Fibroblast of lung (primary cell): ENCODE results near the gene DDC. TPM values are rescaled to one million over a fixed set of nuclear protein-coding genes. Genes with fewer than 3 reads are reported as not detected.

Experiments used
- DNase-seq, 2 donors: peaks; one replicate each; pipeline versions ENCODE4 v3.0.0 to v3.0.0-alpha.2; 2010; ENCODE audit warnings: low read depth in 2 of 2
- H2AFZ ChIP-seq: 2 replicates; pipeline ENCODE4 v1.5.1; 2012; ENCODE audit warnings: low read length, control low read depth, inconsistent platforms
- H3K27ac ChIP-seq: 2 replicates; pipeline ENCODE4 v1.5.1; 2011; ENCODE audit warnings: low read length, control low read depth; ENCODE audit not compliant: insufficient read depth
- H3K27me3 ChIP-seq: 2 replicates; pipeline ENCODE4 v1.5.1; 2011; ENCODE audit warnings: mild to moderate bottlenecking, low read length; ENCODE audit not compliant: control insufficient read depth, insufficient read depth
- H3K36me3 ChIP-seq: 2 replicates; pipeline ENCODE4 v1.5.1; 2011; ENCODE audit warnings: low read length; ENCODE audit not compliant: control insufficient read depth, insufficient read depth
- H3K4me1 ChIP-seq: 2 replicates; pipeline ENCODE4 v1.5.1; 2011; ENCODE audit warnings: low read length; ENCODE audit not compliant: control insufficient read depth, insufficient read depth; ENCODE audit errors: extremely low read depth
- H3K4me2 ChIP-seq: 2 replicates; pipeline ENCODE4 v1.5.1; 2011; ENCODE audit warnings: low read length, control low read depth; ENCODE audit not compliant: insufficient read depth; ENCODE audit errors: extremely low read depth
- H3K4me3 ChIP-seq, 4 experiments: fragments of 200-600 bp in 1 of 4; sonication (generic) in 1 of 4; replicated peaks in 1 of 4; 2 replicates each; pipeline ENCODE4 v1.5.1; 2011 to 2016; ENCODE audit warnings: low read length in 4 of 4, low read depth in 3 of 4, mild to moderate bottlenecking in 3 of 4, control low read depth in 2 of 4, inconsistent platforms in 1 of 4, mixed read lengths in 1 of 4; ENCODE audit not compliant: insufficient read depth in 1 of 4; ENCODE audit errors: control extremely low read depth in 1 of 4
- H3K79me2 ChIP-seq: 2 replicates; pipeline ENCODE4 v1.5.1; 2012; ENCODE audit warnings: mild to moderate bottlenecking, low read length, inconsistent platforms; ENCODE audit not compliant: control insufficient read depth, insufficient read depth
- H3K9ac ChIP-seq: 2 replicates; pipeline ENCODE4 v1.5.1; 2011; ENCODE audit warnings: mild to moderate bottlenecking, low read length, control low read depth; ENCODE audit not compliant: insufficient read depth
- H3K9me3 ChIP-seq: 2 replicates; pipeline ENCODE4 v1.5.1; 2012; ENCODE audit warnings: low read depth, low read length; ENCODE audit not compliant: control insufficient read depth, insufficient read depth
- H4K20me1 ChIP-seq: 2 replicates; pipeline ENCODE4 v1.5.1; 2011; ENCODE audit warnings: low read length; ENCODE audit not compliant: control insufficient read depth, insufficient read depth; ENCODE audit errors: extremely low read depth
- EZH2 ChIP-seq: IDR thresholded peaks from 2 replicates; pipeline ENCODE4 v1.5.1; 2012; ENCODE audit warnings: low read length, control low read depth, mild to moderate bottlenecking; ENCODE audit errors: missing control alignments
- polyA plus RNA-seq, 2 donors: library from polyadenylated mRNA; depleted of rRNA in 1 of 2; stranded (reverse) in 1 of 2; unstranded in 1 of 2; fragments of >200 nt; gene quantifications; 2 replicates each; pipeline ENCODE4 v1.2.1, GENCODE V29; 2011 to 2012; ENCODE audit warnings: missing spikeins in 1 of 2
- total RNA-seq: library from RNA; depleted of rRNA; stranded (reverse); fragments of >200 nt; gene quantifications from 2 replicates; pipeline ENCODE4 v1.2.1, GENCODE V29; 2014
- TF ChIP-seq, protein P1 (sequence below), 2 donors: IDR thresholded peaks in 1 of 2; conservative IDR thresholded peaks in 1 of 2; 1 replicate in 1 of 2; 2 replicates in 1 of 2; pipeline ENCODE4 v1.5.1; 2011 to 2012; ENCODE audit warnings: low read length in 2 of 2, control low read depth in 1 of 2, inconsistent platforms in 1 of 2, low read depth in 1 of 2, mild to moderate bottlenecking in 1 of 2

The DDC gene
- total and polyA plus RNA-seq, 2 donors (not counting 1 experiment from before 2014, with no cell fraction given): not detected

DNA sequence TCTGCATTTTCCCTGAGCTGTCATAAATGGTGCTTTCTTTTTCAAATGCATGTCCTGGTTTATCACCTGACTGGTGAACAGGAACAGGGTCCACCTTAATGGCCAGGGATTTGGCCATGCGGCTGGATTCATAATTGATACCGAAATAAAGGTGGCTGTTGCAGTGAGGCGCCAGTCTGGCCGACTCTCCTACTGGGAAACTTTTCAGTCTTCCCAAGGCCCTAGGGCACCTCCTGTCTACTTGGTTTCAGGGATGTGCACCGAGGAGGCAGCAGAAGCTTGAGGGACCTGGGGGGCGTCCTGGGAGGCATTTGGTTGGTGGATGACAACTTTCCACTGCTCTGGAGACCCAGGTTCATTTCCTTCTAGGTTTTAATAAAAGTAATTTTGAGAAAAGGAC, 68.6 kb downstream of the DDC start:
- Histone ChIP-seq H2AFZ (no peak overlapping the region), H3K79me2 (no peaks in the 10 kb centered on the region), H3K4me1 (no peaks in the 10 kb centered on the region), H3K36me3 (no peaks in the 10 kb centered on the region), H3K27me3 (peaks cover 10% of the 10 kb centered on the region), H3K4me2 (no peak overlapping the region), H3K4me3 (no peak overlapping the region), H3K9me3 (no peaks in the 10 kb centered on the region), H3K9ac (no peak overlapping the region), H3K27ac (no peak overlapping the region), H4K20me1 (no peaks in the 10 kb centered on the region)
- TF ChIP-seq, protein P1, sequence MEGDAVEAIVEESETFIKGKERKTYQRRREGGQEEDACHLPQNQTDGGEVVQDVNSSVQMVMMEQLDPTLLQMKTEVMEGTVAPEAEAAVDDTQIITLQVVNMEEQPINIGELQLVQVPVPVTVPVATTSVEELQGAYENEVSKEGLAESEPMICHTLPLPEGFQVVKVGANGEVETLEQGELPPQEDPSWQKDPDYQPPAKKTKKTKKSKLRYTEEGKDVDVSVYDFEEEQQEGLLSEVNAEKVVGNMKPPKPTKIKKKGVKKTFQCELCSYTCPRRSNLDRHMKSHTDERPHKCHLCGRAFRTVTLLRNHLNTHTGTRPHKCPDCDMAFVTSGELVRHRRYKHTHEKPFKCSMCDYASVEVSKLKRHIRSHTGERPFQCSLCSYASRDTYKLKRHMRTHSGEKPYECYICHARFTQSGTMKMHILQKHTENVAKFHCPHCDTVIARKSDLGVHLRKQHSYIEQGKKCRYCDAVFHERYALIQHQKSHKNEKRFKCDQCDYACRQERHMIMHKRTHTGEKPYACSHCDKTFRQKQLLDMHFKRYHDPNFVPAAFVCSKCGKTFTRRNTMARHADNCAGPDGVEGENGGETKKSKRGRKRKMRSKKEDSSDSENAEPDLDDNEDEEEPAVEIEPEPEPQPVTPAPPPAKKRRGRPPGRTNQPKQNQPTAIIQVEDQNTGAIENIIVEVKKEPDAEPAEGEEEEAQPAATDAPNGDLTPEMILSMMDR (conservative IDR thresholded peaks at IDR 0.05 in 1 of 2, IDR thresholded peaks at IDR 0.05 in 1 of 2; ENCODE audit: low read depth in 1 of 2, low read length in 2 of 2): no peak
- no peak for DNase-seq

DNA sequence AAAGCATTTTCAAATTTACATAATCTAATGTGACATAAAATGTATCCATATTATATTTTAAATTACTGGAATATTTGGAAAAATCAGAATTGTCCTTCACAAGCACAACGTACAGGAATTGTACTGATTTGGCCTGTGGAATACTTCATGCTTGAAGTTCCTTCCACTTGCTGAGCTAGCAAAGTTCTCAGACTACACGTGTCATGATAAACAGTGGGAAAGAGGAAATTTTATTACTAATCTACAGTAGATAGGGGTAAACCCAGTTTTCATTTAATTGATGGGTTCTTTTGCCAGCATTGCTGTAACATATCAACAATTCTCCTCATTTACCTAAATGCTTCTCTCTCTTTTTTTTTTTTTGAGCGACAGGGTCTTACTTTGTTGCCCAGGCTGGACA, 69.5 kb downstream of the DDC start:
- H3K9ac ChIP-seq: no peak overlapping the region
- peaks cover 10% of the 10 kb centered on the region for H3K27me3 ChIP-seq
- H4K20me1 ChIP-seq: no peaks in the 10 kb centered on the region
- TF ChIP-seq, protein P1 (conservative IDR thresholded peaks at IDR 0.05 in 1 of 2, IDR thresholded peaks at IDR 0.05 in 1 of 2; ENCODE audit: low read depth in 1 of 2, low read length in 2 of 2): no peak
- TF ChIP-seq EZH2: no peak
- no peak overlapping the region for H2AFZ ChIP-seq
- peak in 1 of 2 donors; percentile 23 for DNase-seq
- H3K4me1 ChIP-seq: no peaks in the 10 kb centered on the region
- H3K4me2 ChIP-seq: no peak overlapping the region
- no peak overlapping the region for H3K4me3 ChIP-seq
- H3K27ac ChIP-seq: no peak overlapping the region
- no peaks in the 10 kb centered on the region for H3K79me2 ChIP-seq
- H3K9me3 ChIP-seq: no peaks in the 10 kb centered on the region
- no peaks in the 10 kb centered on the region for H3K36me3 ChIP-seq

DNA sequence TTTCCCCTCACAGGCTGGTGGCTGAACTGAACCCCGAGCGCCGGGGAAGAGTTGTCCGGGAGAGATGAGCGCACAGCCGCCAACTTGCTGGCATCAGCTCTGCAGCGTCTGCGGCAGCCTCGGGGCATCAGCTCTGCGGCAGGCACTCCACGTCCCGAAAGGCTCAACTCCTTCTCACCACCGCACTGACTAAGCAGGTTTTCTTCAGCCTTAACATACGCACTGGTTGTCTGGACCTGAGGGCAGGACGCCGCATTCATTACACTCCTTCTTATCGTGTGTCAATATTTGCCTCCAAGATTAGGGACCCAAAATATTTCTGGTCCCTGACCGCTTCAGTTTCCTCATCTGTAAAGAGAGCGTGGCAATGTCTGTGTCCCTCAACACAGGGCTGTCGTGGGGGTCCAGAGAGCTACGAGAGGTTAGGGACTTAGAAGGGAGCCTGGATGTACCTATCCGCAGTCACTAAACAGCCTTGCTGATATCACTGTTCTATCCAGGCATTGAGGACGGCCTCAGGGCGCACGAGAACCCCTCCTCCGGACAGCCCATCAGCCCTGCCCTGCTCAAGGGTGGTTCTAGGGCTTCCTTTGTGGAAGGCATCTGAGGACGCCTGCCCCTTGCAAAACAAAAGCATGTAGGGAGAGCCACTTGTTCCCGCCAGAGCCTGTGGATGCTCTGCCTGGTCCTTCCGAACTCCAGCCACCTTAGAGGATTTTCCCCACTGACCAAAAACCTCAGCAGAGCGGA, 72.3 kb downstream of the DDC start:
- DNase-seq: no peak
- no peak overlapping the region for H3K9ac ChIP-seq
- no peaks in the 10 kb centered on the region for H3K36me3 ChIP-seq
- no peak overlapping the region for H2AFZ ChIP-seq
- no peaks in the 10 kb centered on the region for H3K9me3 ChIP-seq
- no peaks in the 10 kb centered on the region for H3K79me2 ChIP-seq
- H3K4me1 ChIP-seq: no peaks in the 10 kb centered on the region
- H3K27me3 ChIP-seq: peaks cover 5% of the 10 kb centered on the region
- no peak for TF ChIP-seq EZH2
- TF ChIP-seq, protein P1 (conservative IDR thresholded peaks at IDR 0.05 in 1 of 2, IDR thresholded peaks at IDR 0.05 in 1 of 2; ENCODE audit: low read depth in 1 of 2, low read length in 2 of 2): no peak
- no peak overlapping the region for H3K4me2 ChIP-seq
- H3K4me3 ChIP-seq: no peak overlapping the region
- no peaks in the 10 kb centered on the region for H4K20me1 ChIP-seq
- no peak overlapping the region for H3K27ac ChIP-seq
